GM12878 (cell line): Measurements from ENCODE around the gene EYA2. TPM values are rescaled to one million over a fixed set of nuclear protein-coding genes. Genes with fewer than 3 reads are reported as not detected.

Experiments
- ATAC-seq: fragments of 200-7000 bp; cut with Tn5 transposase; 3 replicates; pipeline ENCODE4 v1.9.1; 2020; ENCODE audit warnings: mild to moderate bottlenecking, moderate library complexity
- BruUV-seq: library from RNA; stranded (reverse); fragments of 400-500 nt; replicated peaks from 2 replicates; lab custom pipeline; 2021; lab: Mats Ljungman, UMichigan
- CTCF ChIA-PET: fragments of 300-600 bp; sonication (Branson Sonifier 250); formaldehyde crosslinking; extraction: SDS; loops from one replicate; lab custom pipeline; 2021; ENCODE audit warnings: inconsistent platforms; lab: Yijun Ruan, JAX
- POLR2A ChIA-PET: fragments of 350-600 bp; formaldehyde crosslinking; extraction: SDS; loops from one replicate; lab custom pipeline; 2021; ENCODE audit warnings: inconsistent platforms; lab: Charles Lee
- RAD21 ChIA-PET: fragments of 300-600 bp; sonication (Branson Sonifier 250); formaldehyde crosslinking; loops from one replicate; lab custom pipeline; 2023; ENCODE audit warnings: antibody characterized with exemption; ENCODE audit not compliant: unreplicated experiment; lab: Charles Lee
- SMC1A ChIA-PET: fragments of 300-600 bp; sonication (Branson Sonifier 250); formaldehyde crosslinking; loops from one replicate; lab custom pipeline; 2023; ENCODE audit not compliant: unreplicated experiment, uncharacterized antibody; lab: Charles Lee
- DNase-seq: peaks from one replicate; pipeline ENCODE4 v3.0.0-alpha.2; 2011; ENCODE audit warnings: low read depth, low spot score
- FAIRE-seq: peaks from 3 replicates; lab custom pipeline; 2011; peaks lifted over from hg19 to GRCh38; lab: Jason Lieb, UNC
- H2AFZ ChIP-seq: 2 replicates; pipeline ENCODE4 v1.6.0; 2011; ENCODE audit warnings: low read depth, low read length, control low read depth; ENCODE audit not compliant: control insufficient read depth
- H3K27ac ChIP-seq: 2 replicates; pipeline ENCODE4 v1.5.1; 2011; ENCODE audit warnings: control low read depth; ENCODE audit not compliant: control insufficient read depth, insufficient read depth
- H3K27me3 ChIP-seq, 2 experiments: replicated peaks in 1 of 2; 2 replicates each; pipeline versions ENCODE4 v1.6.0 to v1.6.1; 2011; ENCODE audit warnings: low read length in 1 of 2; ENCODE audit not compliant: control insufficient read depth in 2 of 2, insufficient read depth in 2 of 2
- H3K36me3 ChIP-seq, 2 experiments: 2 replicates each; pipeline ENCODE4 v1.5.1; 2011; ENCODE audit warnings: low read length in 1 of 2; ENCODE audit not compliant: control insufficient read depth in 2 of 2, insufficient read depth in 2 of 2
- H3K4me1 ChIP-seq: 2 replicates; pipeline ENCODE4 v1.6.1; 2011; ENCODE audit warnings: mild to moderate bottlenecking, low read length, moderate library complexity, mixed read lengths; ENCODE audit not compliant: control insufficient read depth, insufficient read depth
- H3K4me2 ChIP-seq: 2 replicates; pipeline ENCODE4 v1.6.0; 2011; ENCODE audit warnings: control low read depth; ENCODE audit not compliant: control insufficient read depth, insufficient read depth
- H3K4me3 ChIP-seq: fragments of 200-600 bp; sonication (generic); 2 replicates; pipeline ENCODE4 v1.5.1; 2016
- H3K79me2 ChIP-seq: 2 replicates; pipeline ENCODE4 v1.6.0; 2011; ENCODE audit warnings: low read length; ENCODE audit not compliant: control insufficient read depth, insufficient read depth
- H3K9ac ChIP-seq: 2 replicates; pipeline ENCODE4 v1.8.0; 2011; ENCODE audit warnings: low read length, control low read depth, mixed read lengths; ENCODE audit not compliant: control insufficient read depth, insufficient read depth
- H3K9me3 ChIP-seq: replicated peaks from 3 replicates; pipeline ENCODE4 v1.5.1; 2011; ENCODE audit warnings: mild to moderate bottlenecking, low read length; ENCODE audit not compliant: control insufficient read depth, insufficient read depth
- H4K20me1 ChIP-seq: 2 replicates; pipeline ENCODE4 v1.6.0; 2011; ENCODE audit not compliant: control insufficient read depth, insufficient read depth
- BHLHE40 ChIP-seq, 2 experiments: fragments of 450-650 bp in 1 of 2; IDR thresholded peaks; 2 replicates each; pipeline ENCODE4 v1.6.1; 2011 to 2017; ENCODE audit warnings: low read depth in 2 of 2, borderline replicate concordance in 1 of 2, improper control_type of control experiment in 1 of 2, low read length in 1 of 2, mild to moderate bottlenecking in 1 of 2
- ESRRA ChIP-seq: IDR thresholded peaks from 2 replicates; pipeline ENCODE4 v1.6.1; 2012; ENCODE audit warnings: mild to moderate bottlenecking, low read length, improper control_type of control experiment
- ETV6 ChIP-seq, 2 experiments: fragments of 450-650 bp in 1 of 2; IDR thresholded peaks in 1 of 2; conservative IDR thresholded peaks in 1 of 2; 2 replicates each; pipeline ENCODE4 v1.6.1; 2014; ENCODE audit warnings: antibody characterized with exemption in 1 of 2, borderline replicate concordance in 1 of 2, low read depth in 1 of 2, mild to moderate bottlenecking in 1 of 2, moderate library complexity in 1 of 2
- IRF5 ChIP-seq: fragments of 450-650 bp; IDR thresholded peaks from 2 replicates; pipeline ENCODE4 v1.6.1; 2017; ENCODE audit warnings: borderline replicate concordance
- MEF2B ChIP-seq: fragments of 450-650 bp; IDR thresholded peaks from 2 replicates; pipeline ENCODE4 v1.6.1; 2018; ENCODE audit warnings: mild to moderate bottlenecking, moderate library complexity; ENCODE audit not compliant: partially characterized antibody, poor library complexity, severe bottlenecking
- MTA3 ChIP-seq: IDR thresholded peaks from 2 replicates; pipeline ENCODE4 v1.6.1; 2012; ENCODE audit warnings: low read length, inconsistent platforms, borderline replicate concordance
- MXI1 ChIP-seq: fragments of 150-350 bp; IDR thresholded peaks from 2 replicates; pipeline ENCODE4 v1.6.1; 2011; ENCODE audit warnings: low read depth, mild to moderate bottlenecking, inconsistent platforms, low read length, improper control_type of control experiment
- NBN ChIP-seq: fragments of 450-650 bp; IDR thresholded peaks from 2 replicates; pipeline ENCODE4 v1.6.1; 2016
- NFXL1 ChIP-seq: fragments of 450-650 bp; IDR thresholded peaks from 2 replicates; pipeline ENCODE4 v1.6.1; 2017; ENCODE audit warnings: antibody characterized with exemption, mild to moderate bottlenecking, borderline replicate concordance
- POLR2A ChIP-seq: IDR thresholded peaks from 2 replicates; pipeline ENCODE4 v1.6.1; 2011; ENCODE audit warnings: low read depth, mild to moderate bottlenecking, low read length
- POLR2AphosphoS5 ChIP-seq: IDR thresholded peaks from 2 replicates; pipeline ENCODE4 v1.6.1; 2011; ENCODE audit warnings: mild to moderate bottlenecking, low read length, inconsistent platforms
- SMC3 ChIP-seq: IDR thresholded peaks from 2 replicates; pipeline ENCODE4 v1.6.1; 2011; ENCODE audit warnings: low read length, improper control_type of control experiment, borderline replicate concordance
- STAT3 ChIP-seq: IDR thresholded peaks from 2 replicates; pipeline ENCODE4 v1.6.1; 2011; ENCODE audit warnings: low read depth, low read length, improper control_type of control experiment
- ZNF207 ChIP-seq: fragments of 450-650 bp; IDR thresholded peaks from 2 replicates; pipeline ENCODE4 v1.6.1; 2014; ENCODE audit warnings: antibody characterized with exemption, mild to moderate bottlenecking, borderline replicate concordance
- ZNF24 ChIP-seq: fragments of 450-650 bp; IDR thresholded peaks from 2 replicates; pipeline ENCODE4 v1.6.1; 2017; ENCODE audit warnings: antibody characterized with exemption, mild to moderate bottlenecking
- ZNF622 ChIP-seq: fragments of 450-650 bp; IDR thresholded peaks from 2 replicates; pipeline ENCODE4 v1.6.1; 2017; ENCODE audit warnings: mild to moderate bottlenecking, inconsistent platforms
- ZSCAN29 ChIP-seq: fragments of 450-650 bp; IDR thresholded peaks from 2 replicates; pipeline ENCODE4 v1.6.1; 2017; ENCODE audit warnings: mild to moderate bottlenecking, moderate library complexity
- ZZZ3 ChIP-seq: IDR thresholded peaks from 2 replicates; pipeline ENCODE4 v1.6.1; 2011; ENCODE audit warnings: low read depth; ENCODE audit not compliant: control insufficient read depth, insufficient read length
- WGBS: methylation state at CpG from one replicate; pipeline ENCODE4 v1.1.6; 2016; ENCODE audit warnings: low lambda C conversion rate; ENCODE audit not compliant: insufficient replicate concordance, insufficient coverage; ENCODE audit errors: missing lambda C conversion rate; 5-methylcytosine and 5-hydroxymethylcytosine counted together
- in situ Hi-C: fragments of 300-500 bp; cut with MboI; formaldehyde crosslinking; loops from 9 replicates; pipeline ENCODE4 v1.14.3; 2018; ENCODE audit warnings: mixed read lengths
- intact Hi-C: fragments of 100-400 bp; cut with micrococcal nuclease; formaldehyde crosslinking; loops from one replicate; pipeline ENCODE4 v1.14.2; 2022; ENCODE audit not compliant: unreplicated experiment
- polyA plus RNA-seq, 11 experiments: library from polyadenylated mRNA; depleted of rRNA in 4 of 11; unstranded in 6 of 11; stranded (reverse) in 5 of 11; fragments of >200 nt; fragmentation: Nextera tagmentation in 4 of 11; fragmentation: Illumina TruSeq in 1 of 11; extraction: Ambion mirVana in 4 of 11; extraction: Trizol in 1 of 11; gene quantifications; 1 replicate in 1 of 11; 2 replicates in 10 of 11; pipeline versions ENCODE4 v1.2.1 to v1.2.3, GENCODE V29; 2011 to 2016; ENCODE audit warnings: inconsistent platforms in 2 of 11, missing spikeins in 2 of 11, low read depth in 1 of 11
- total RNA-seq, 4 experiments: library from RNA; depleted of rRNA in 3 of 4; stranded (reverse); fragments of >200 nt in 3 of 4; fragmentation: Illumina TruSeq in 1 of 4; extraction: Trizol in 1 of 4; gene quantifications; 2 replicates each; pipeline versions ENCODE4 v1.2.1 to v1.2.3, GENCODE V29; 2013 to 2021
- TF ChIP-seq, protein P1 (sequence below): fragments of 450-650 bp; formaldehyde crosslinking; IDR thresholded peaks from 2 replicates; pipeline ENCODE4 v1.4.0; 2022; ENCODE audit warnings: mild to moderate bottlenecking, moderate library complexity

Gene EYA2
- total and polyA plus RNA-seq, 10 of the 15 experiments (the other 5 are each of a cell fraction or from before 2014, with no cell fraction given), result 0.20 TPM; not detected in 9

- no peak for TF ChIP-seq STAT3
- TF ChIP-seq SMC3, result no peak
- no peak for TF ChIP-seq ZSCAN29
- no peak for TF ChIP-seq ETV6 (conservative IDR thresholded peaks at IDR 0.05 in 1 of 2, IDR thresholded peaks at IDR 0.05 in 1 of 2; ENCODE audit: borderline replicate concordance in 1 of 2, low read depth in 1 of 2)
- no peak for TF ChIP-seq NFXL1
- no peak for TF ChIP-seq ZNF207
- TF ChIP-seq, protein P1, sequence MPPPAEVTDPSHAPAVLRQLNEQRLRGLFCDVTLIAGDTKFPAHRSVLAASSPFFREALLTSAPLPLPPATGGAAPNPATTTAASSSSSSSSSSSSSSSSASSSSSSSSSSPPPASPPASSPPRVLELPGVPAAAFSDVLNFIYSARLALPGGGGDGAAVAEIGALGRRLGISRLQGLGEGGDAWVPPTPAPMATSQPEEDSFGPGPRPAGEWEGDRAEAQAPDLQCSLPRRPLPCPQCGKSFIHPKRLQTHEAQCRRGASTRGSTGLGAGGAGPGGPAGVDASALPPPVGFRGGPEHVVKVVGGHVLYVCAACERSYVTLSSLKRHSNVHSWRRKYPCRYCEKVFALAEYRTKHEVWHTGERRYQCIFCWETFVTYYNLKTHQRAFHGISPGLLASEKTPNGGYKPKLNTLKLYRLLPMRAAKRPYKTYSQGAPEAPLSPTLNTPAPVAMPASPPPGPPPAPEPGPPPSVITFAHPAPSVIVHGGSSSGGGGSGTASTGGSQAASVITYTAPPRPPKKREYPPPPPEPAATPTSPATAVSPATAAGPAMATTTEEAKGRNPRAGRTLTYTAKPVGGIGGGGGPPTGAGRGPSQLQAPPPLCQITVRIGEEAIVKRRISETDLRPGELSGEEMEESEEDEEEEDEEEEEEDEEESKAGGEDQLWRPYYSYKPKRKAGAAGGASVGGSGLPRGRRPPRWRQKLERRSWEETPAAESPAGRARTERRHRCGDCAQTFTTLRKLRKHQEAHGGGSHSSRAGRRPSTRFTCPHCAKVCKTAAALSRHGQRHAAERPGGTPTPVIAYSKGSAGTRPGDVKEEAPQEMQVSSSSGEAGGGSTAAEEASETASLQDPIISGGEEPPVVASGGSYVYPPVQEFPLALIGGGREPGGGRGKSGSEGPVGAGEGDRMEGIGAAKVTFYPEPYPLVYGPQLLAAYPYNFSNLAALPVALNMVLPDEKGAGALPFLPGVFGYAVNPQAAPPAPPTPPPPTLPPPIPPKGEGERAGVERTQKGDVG (CRISPR knock-in tag), result no peak
- TF ChIP-seq MTA3, result no peak
These were observed 65.2 kb downstream of the EYA2 start (continued) for GRCh38 chr20:46959821-46960220.

DNA sequence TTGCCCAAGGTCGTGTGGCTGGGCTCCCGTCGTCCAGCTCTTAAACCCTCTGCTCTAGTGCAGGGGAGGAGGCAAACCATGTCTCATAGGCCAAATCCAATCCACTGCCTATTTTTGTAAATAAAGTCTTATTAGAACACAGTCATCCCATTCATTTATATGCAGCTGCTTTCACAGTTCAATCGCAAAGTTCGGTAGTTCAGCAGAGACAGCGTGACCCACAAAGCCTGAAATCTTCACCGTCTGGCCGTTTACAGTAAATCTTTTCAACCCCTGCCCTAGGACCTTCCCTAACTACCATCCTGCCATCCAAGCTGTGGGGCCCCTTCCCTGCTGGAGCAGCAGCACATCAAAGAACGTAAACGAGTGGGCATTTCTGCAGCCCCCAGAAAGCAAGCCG lies 65.9 kb downstream of the EYA2 start:
- ATAC-seq, result no peak
- no peaks in the 10 kb centered on the region for H4K20me1 ChIP-seq
- no peaks in the 10 kb centered on the region for H3K79me2 ChIP-seq
- in situ Hi-C loops (no loop called here), intact Hi-C loops (no loop called here)
- H3K4me3 ChIP-seq, result no peak overlapping the region
- POLR2A ChIA-PET, result no interaction called here
- no peaks in the 10 kb centered on the region for H3K27me3 ChIP-seq
- H3K27ac ChIP-seq, result no peak overlapping the region
- CTCF ChIA-PET, result no interaction called here
- FAIRE-seq, result no peak
- WGBS, result 84% methylated on average over 11 of the region's 11 CpGs
- no peaks in the 10 kb centered on the region; the same call in 2 of the 3 replicates for H3K9me3 ChIP-seq
- H3K9ac ChIP-seq, result no peak overlapping the region
- RAD21 ChIA-PET, result no interaction called here
- SMC1A ChIA-PET, result no interaction called here
- no TSS peak for BruUV-seq
- no peak for DNase-seq
- H3K36me3 ChIP-seq, result no peaks in the 10 kb centered on the region
- no peaks in the 10 kb centered on the region for H3K4me1 ChIP-seq
- no peak overlapping the region for H2AFZ ChIP-seq
- no peak overlapping the region for H3K4me2 ChIP-seq
- no peak for TF ChIP-seq ZZZ3
- no peak for TF ChIP-seq NFXL1
- no peak for TF ChIP-seq POLR2A
- TF ChIP-seq BHLHE40 (IDR thresholded peaks at IDR 0.05; ENCODE audit: borderline replicate concordance in 1 of 2, low read depth in 2 of 2, low read length in 1 of 2), result no peak
- no peak for TF ChIP-seq MXI1
- no peak for TF ChIP-seq NBN
- no peak for TF ChIP-seq ZNF622
- TF ChIP-seq MEF2B, result no peak
- no peak for TF ChIP-seq ESRRA
- TF ChIP-seq POLR2AphosphoS5, result no peak
- no peak for TF ChIP-seq IRF5
- TF ChIP-seq ZNF24, result no peak
